GM12892 (cell line): ENCODE results near the gene GFRA4.

Source experiments
- DNase-seq: peaks from one replicate; pipeline ENCODE4 v3.0.0; 2011; ENCODE audit not compliant: insufficient read length
- FAIRE-seq: peaks from 2 replicates; lab custom pipeline; 2011; peaks lifted over from hg19 to GRCh38; lab: Jason Lieb, UNC
- POLR2A ChIP-seq: IDR thresholded peaks from 2 replicates; pipeline ENCODE4 v1.6.1; 2011; ENCODE audit warnings: low read depth, low read length, control low read depth
- POLR2AphosphoS5 ChIP-seq: IDR thresholded peaks from 2 replicates; pipeline ENCODE4 v1.6.1; 2011; ENCODE audit warnings: low read depth, low read length, control low read depth
- TAF1 ChIP-seq: IDR thresholded peaks from 2 replicates; pipeline ENCODE4 v1.6.1; 2011; ENCODE audit warnings: low read depth, mild to moderate bottlenecking, control low read depth, low read length, borderline replicate concordance

The GFRA4 gene

DNA sequence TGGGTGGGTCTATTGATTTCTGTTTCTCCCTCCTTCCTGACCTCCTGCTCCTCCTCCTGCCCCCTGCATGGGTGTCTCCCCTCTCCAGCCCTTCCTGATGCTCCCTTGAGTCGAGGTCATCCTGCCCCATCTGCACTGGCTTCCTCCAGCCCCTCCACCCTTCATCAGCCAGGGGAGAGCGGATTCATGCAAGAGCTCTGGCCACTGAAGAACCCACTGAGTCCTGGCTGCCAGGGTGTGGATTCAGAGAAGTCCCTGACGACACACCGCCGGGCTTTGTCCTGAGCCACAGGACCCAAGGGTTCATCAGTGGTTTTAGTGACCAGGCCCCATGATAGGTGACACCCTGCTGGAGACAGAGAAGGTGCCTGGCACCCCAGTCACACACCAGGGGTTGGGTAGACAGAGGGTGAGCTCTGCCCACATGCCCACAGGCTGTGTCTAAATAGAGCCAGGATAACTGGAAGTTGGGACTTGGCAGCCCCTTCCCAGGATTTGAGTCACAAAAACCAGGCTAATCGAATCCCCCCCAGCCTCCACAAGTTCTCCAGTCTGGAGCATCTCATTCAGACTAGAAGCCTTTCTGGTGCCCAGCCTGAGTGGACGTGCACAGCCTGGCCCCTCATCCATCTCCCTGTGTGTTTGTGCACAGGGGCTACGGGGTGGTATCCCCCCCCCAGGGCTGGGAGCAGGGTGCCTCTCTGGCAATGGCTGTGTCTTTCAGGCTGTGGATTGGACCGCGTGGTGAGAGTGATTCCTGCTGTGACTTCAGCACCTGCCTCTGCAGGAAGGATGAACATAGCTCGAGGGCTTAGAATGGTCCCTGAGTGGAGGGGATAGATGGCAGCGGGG, 1.2 kb downstream of the GFRA4 start:
- TF ChIP-seq POLR2AphosphoS5 (no peak), POLR2A (no peak), TAF1 (no peak)
- FAIRE-seq = no peak
- no peak for DNase-seq

DNA sequence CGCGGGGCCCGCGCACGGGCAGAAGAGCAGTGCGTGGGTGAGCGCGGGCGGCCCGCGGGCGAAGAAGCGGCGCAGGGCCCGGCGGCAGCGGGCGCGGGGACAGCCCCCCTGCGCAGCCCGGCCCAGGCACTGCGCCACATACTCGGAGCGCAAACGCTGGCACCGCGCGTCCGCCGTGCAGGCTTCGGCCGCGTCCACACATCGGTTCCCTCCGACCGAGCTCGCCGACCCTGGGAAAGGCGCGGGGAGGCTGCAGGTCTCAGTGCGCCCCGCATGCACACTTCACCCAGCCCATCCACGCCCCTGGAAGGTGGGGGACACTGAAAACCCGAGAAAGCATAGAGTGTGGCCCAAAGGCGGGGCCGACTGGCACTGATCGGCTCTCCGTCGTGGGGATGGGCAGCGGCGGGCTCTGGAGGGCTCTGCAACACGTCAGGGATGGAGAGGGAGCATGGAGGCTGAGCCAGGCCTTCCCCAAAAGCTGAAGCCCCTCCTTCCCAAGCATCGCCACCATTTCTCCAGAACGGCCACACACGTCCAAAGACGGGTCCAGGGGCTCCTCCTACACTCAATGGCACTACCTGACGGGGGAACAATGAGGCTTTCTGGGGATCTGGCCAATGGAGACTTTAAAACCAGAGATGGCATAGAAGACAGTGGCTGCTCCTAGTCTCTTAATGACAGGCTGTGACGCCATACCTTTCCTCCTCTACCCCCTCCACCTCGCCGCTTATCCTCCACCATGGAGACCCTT, 2.0 kb downstream of the GFRA4 start:
- no peak for TF ChIP-seq POLR2AphosphoS5
- TF ChIP-seq TAF1 = no peak
- no peak for FAIRE-seq
- no peak for DNase-seq

DNA sequence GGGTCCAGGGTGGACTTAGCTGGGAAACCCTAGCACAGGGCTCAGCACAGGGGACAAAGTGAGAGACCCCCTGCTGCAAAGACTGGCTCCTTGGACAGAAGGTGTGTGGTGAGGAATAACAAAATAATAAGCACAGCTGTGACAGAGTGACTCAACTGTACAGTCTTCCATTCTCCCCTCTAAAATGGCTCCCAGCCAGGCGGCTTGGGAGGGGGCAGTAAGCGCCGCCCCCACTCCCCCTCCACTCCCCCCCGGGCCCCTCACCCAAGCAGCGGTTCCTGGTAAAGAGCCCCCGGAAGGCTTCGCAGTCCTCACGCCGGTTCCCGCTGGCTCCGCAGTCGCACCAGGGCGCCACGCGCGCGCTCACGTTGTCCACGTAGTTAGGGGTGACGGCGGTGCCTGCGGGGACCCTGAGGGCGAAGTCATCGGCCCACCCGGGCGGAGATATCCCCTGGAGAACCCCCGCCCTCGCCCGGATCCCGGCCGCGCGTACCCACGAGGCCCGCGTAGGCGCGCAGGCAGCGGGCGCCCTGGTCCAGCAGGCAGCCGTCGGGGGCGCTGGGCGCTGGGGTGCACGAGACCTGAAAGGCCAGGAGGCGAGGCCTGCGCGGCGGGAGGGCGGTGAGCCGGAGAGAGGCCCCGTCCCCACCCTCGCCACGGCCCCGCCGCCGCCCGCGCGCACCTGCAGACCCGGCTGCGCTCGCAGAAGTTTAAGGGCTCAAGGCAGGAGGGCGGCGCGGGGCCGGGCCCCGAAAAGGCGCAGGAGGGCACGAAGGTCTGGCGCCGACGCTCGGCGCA, 2.7 kb downstream of the GFRA4 start:
- FAIRE-seq (no peak), DNase-seq (no peak)
- TF ChIP-seq POLR2AphosphoS5 (no peak), TAF1 (no peak)

DNA sequence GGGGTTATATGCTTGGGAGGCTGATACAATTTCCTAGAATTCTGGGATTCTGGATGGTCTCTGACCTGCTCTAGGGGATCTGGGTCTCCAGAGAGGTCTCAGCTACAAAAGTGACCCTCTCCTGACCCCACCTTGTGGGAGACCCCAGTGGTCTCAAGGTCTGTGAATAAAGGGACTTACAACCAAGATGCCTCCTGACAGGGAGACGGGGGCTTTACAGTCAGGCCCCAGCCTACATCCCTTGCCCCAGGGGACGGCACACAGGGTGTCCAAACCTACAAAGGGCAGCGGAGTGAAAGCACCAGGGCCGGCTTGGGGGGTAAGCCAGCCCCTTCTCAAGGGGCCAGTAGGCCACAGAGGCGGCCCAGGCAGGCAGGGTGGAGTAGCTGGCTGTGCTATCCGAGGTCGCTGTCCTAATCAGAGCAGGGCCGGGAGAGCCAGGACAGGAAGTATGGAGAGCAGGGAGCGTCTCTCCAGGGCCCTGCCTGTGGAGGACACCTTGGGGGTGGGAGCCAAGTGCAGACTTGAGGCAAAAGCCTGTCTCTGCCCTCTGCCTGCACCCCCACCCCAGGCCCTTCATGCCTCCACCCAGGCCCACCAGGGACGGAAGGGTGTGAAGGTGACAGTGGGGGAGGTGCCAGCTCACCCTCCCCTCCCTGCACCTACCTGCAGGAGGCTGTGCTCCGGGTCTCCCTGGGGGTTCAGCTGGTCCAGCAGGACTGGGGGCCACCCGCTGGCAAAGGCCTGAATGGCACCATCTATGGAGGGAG, 3.5 kb downstream of the GFRA4 start:
- FAIRE-seq (no peak), DNase-seq (no peak)
- TF ChIP-seq POLR2AphosphoS5 (no peak), TAF1 (no peak), POLR2A (no peak)

DNA sequence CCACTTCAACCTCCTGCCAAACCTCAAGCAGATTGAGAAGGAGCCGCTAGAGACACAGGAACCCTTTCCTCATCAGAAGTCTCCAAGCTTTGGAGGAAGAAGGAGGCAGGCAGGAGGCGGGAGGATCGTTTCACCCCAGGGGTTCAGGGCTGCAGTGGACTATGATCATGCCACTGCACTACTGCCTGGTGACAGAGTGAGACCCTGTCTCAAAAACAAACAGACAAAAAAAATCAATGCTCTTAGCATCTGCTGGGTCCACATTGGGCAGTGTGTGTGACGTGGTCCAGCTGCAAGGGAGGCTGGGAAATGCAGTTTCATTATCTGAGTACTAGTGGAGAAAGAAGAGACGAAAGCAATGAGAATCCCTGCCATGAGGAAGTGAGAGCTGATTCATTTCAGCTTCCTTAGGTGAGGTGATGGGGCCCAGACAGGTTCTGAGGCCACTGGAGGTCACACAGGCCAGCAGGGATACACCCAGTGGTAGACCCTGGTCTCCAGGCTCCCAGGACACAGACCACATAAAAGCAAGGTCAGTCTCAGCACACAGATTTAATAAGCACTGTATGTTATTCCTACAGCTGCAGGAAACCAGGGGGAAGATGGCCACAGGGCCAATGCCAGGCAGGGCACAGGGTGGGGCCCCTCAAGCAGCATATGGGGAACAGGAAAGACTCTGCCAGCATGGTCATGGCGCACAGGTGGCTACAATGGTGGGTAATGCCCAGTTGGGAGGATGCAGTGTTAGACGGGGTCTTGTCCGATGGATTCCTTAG, 4.3 kb downstream of the GFRA4 start:
- FAIRE-seq = peak; percentile 97

DNA sequence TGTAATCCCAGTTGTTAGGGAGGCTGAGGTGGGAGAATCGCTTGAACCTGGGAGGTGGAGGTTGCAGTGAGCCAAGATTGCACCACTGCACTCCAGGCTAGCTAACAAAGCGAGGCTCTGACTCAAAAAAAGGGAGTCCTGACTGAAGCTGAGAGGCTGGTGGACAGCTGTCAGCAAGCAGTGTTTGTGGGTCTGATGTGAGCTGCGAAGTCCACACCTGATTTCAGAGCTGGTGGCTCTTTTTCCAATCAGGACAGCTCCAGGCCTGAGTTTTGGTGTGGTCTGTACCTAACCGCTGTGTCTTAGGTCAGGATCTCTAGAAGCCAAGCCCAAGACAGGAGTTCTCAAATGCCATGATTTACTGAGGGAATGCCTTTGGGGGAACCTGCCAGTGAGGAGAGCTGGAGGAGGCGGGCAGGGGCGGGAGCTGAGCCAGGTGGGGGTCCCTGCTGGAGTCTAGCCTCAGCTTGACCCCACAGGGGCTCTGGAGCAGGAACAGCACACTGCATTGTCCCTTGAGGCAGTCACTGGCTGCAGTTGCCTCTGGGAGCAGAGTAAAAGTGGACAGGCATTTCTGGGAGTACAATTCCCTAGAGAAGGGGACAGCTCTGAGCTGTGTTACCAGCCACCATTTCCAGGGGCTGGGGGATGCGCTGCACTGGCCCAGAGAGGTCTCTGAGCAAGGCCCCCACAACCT, 5.0 kb downstream of the GFRA4 start:
- no peak for FAIRE-seq
- DNase-seq = no peak
- TF ChIP-seq POLR2AphosphoS5 (no peak), POLR2A (no peak), TAF1 (no peak)

More for the DNA sequence above, 4.3 kb downstream of the GFRA4 start:
- DNase-seq = peak; percentile 80
- TF ChIP-seq TAF1 (no peak), POLR2AphosphoS5 (no peak), POLR2A (no peak)

DNA sequence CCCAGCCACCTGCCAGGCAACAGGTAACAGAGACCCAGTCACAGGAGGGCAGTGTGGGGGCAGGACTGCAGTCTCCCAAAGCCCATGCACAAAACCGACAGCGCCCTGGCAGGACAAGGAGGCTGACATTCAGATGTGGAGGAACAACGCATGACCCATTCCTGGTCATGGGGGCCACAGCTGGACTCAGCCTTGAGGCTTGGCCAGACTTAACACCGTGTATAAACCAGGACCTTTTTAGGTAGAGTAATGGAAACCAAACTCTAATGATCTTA, 8.1 kb downstream of the GFRA4 start:
- no peak for TF ChIP-seq POLR2A
- no peak for FAIRE-seq
- DNase-seq = no peak

DNA sequence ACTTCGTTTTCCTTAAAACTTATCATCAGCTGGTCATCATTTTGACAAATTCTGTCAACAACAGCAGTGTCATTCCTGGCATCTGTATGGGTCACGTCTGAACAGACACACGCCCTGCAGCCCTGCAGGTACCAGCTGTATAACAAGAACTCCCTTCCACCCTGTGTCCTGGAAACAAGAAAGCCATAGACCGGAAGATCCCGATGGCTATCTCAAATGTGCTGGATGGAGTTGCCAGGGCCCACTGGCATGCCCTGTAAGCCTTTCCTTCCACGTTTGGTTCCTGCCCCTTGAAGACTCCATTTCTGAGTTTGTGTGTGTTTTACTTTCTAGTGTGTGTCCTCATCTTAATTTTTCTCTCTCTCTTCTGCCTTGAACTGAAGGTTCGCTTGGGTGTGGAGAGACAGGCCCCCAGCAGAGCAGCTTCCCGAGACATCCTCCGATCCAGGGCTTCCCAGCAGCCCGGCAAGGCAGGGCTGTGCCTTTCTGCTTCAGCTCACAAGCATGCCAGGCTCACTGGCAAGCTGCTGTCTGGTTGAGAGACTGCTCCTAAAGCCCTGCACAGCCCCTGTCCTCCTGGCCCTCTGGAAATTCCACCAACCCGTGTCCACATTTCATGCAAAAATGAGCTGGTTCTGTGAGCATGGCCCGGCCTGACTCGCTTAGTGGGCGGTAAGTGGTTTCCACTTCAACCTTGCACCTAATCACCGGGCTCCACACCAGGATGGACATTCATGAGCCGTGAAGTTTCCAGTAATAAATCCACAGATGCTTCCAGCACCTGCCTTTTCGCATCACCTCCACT, 8.7 kb downstream of the GFRA4 start:
- TF ChIP-seq TAF1 (no peak), POLR2AphosphoS5 (no peak), POLR2A (no peak)
- no peak for DNase-seq
- no peak for FAIRE-seq

DNA sequence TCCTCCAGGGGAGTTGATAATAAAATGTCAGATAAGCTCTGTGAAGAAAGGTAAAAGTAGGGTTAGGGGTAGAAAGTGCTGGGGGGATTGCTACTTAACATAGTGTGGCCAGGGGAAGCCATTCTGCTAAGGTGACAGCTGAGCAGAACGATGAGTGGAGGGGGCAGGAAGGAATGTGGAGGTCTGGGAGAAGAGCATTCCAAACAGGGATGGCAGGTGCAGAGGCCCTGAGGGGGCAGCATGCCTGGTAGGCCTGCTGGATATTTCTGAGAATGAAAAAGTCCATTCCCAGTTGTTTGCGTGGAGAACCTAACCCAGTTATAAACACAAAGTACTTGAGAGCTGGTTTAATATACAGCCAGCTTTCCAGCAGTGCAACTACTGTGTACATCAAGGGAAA, 9.3 kb downstream of the GFRA4 start:
- no peak for DNase-seq
- FAIRE-seq = no peak
- no peak for TF ChIP-seq POLR2AphosphoS5
- TF ChIP-seq TAF1 = no peak
- no peak for TF ChIP-seq POLR2A
